Measurements from ENCODE around the gene KDM6A.
A peak's percentile ranks its signal among the peaks of the same experiment; 100 is the strongest.
"Not testable (repeated sequence)": the region's sequence is repeated elsewhere in the genome, so short reads cannot be mapped to it uniquely, and the experiment has no call there.

The KDM6A gene

GRCh38 chrX:44872821-44873414, at the start of gene KDM6A:
KDM6A (plus strand) TSS chrX:44873188; CDS start chrX:44873552, 364 bp downstream.
- DNase-seq = peak; percentile 87

GRCh38 chrX:44823193-44823592, 49.8 kb upstream of the KDM6A start:
- not testable (repeated sequence) for DNase-seq

- DNase-seq = no peak
These were observed 44.9 kb upstream of the KDM6A start for GRCh38 chrX:44828008-44828605.

GRCh38 chrX:44829832-44830231, 43.2 kb upstream of the KDM6A start:
- DNase-seq = no peak

GRCh38 chrX:44842550-44843317, 30.3 kb upstream of the KDM6A start:
- DNase-seq = no peak

- DNase-seq = no peak
These were observed 29.7 kb upstream of the KDM6A start for GRCh38 chrX:44843318-44843702.

GRCh38 chrX:44843753-44844152, 29.2 kb upstream of the KDM6A start, which contains the start of gene DUSP21:
DUSP21 (plus strand) TSS chrX:44844021; CDS start chrX:44844133, 112 bp downstream.
- no peak for DNase-seq

DNA sequence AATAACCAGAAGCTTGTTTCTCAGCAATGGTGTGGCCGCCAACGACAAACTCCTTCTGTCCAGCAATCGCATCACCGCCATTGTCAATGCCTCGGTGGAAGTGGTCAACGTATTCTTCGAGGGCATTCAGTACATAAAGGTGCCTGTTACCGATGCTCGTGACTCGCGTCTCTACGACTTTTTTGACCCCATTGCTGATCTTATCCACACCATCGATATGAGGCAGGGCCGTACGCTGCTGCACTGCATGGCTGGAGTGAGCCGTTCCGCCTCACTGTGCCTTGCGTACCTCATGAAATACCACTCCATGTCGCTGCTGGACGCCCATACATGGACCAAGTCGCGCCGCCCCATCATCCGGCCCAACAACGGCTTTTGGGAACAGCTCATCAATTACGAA, 28.8 kb upstream of the KDM6A start:
- no peak for DNase-seq

- not testable (repeated sequence) for DNase-seq
These were observed 22.1 kb upstream of the KDM6A start for GRCh38 chrX:44850891-44851290.

- DNase-seq = no peak
These were observed 1.8 kb upstream of the KDM6A start for GRCh38 chrX:44871114-44871645.

- DNase-seq = no peak
These were observed 812 bp upstream of the KDM6A start for GRCh38 chrX:44871931-44872820.

DNA sequence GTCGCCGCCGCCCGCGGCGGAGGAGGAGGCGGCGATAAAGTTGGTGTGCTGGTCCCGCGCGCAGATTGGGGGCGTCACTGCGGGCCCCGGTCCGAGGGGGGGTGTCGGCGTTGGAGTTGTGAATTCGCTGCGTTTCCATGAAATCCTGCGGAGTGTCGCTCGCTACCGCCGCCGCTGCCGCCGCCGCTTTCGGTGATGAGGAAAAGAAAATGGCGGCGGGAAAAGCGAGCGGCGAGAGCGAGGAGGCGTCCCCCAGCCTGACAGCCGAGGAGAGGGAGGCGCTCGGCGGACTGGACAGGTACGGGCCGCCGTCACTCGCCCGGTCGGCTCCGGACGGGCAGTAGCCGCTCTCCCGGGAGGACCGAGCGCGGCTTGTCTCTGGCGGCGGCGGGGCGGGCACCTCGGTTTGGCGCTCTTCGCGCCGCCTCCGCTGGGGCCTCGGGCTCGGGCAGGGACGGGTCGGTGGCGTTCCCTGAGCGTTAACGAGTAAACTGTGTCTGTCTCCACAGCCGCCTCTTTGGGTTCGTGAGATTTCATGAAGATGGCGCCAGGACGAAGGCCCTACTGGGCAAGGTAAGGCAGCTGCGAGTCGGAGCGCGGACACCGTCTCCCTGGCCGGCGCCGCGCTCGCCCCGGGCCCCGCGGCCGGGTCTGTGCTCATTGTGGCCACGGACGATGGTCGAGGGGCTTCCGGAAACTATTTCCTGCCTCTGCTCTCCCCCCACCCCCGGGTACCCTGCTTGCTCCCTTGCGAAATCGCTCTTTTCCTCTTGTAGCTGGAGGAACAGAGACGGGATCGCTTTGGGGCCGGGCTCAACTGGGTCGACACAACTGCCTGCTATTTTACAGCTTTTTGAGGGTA, 658 bp downstream of the KDM6A start:
- DNase-seq = peak; percentile 26

DNA sequence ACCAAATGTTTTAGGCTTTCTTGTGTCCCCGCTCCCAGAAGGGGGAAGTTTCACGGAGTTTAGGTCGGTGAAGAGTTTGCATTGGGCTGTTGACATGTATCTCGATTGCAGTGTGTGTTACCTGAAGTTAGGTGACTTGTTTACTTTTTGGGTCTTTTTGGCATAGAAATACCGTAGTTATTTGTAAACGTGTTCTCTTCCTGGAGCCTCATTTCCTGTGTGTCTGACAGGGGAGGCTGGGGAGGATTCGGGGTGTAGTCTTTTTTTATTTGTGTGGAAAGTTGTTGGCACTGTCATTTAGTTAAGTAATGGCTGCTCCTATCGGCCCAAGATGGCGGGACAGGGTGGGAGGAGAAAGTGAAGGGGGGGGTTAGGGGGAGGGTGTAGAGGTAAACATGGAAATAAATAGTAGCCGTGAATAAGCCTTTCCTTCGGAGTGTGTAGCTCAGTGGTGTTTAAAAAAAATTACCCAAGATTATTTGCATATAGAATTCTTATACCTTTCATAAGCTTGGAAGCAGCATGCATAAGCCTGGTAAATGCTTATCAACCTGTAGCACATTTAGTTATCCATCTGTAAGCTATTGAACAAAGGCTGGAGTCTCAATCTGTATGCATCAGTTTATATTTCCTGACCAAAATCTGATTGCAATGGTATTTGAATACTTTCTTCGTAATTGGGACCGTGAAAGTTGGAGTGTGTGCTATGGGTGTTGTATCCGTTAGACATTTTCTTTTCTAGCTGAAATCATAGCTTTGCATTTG, 1.6 kb downstream of the KDM6A start:
- no peak for DNase-seq

DNA sequence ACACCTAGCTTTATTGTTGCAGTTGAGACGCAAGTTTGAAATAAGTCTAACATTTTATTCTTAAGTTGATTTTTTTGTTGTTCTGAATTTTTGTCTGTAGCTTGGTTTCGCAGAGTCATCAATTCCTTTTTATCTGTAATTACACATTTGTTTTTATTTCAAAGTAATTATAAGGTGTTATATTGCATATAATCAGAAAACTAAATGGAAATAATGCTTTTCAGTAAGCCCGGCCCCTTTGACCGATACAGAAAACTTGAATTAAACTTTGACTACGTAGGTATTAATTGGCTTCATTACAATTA, 2.1 kb downstream of the KDM6A start:
- no peak for DNase-seq

GRCh38 chrX:44876086-44876485, 3.1 kb downstream of the KDM6A start:
- no peak for DNase-seq

DNA sequence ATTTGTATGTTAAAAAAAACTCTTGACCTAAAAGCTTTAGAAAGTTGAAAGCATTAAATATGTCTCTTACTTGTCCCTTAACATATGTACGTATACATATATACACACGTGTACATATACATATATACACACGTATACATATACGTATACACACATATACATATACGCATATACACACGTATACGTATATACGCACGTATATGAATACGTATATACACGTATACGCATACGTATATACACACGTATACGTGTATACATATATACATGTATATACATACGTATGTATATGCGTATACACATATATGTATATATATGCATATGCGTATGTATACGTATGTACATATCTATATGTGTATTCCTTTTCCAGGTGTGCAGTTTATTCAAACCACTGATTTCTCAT, 3.8 kb downstream of the KDM6A start:
- DNase-seq = no peak

GRCh38 chrX:44878780-44879179, 5.8 kb downstream of the KDM6A start:
- DNase-seq = no peak

DNA sequence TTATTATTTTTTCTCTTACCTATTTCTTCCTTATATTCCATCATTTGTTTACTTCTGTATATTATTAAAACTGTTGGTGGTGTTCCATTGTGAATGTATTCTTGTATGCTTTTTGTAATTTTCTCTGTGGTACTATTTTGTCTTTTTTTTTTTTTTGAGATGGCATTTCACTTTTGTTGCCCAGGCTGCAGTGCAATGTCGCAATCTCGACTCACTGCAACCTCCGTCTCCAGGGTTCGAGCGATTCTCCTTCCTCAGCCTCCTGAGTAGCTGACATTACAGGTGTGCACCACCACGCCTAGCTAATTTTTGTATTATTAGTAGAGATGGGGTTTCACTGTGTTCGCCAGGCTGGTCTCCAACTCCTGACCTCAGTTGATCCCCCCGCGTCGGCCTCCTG, 8.6 kb downstream of the KDM6A start:
- no peak for DNase-seq

DNA sequence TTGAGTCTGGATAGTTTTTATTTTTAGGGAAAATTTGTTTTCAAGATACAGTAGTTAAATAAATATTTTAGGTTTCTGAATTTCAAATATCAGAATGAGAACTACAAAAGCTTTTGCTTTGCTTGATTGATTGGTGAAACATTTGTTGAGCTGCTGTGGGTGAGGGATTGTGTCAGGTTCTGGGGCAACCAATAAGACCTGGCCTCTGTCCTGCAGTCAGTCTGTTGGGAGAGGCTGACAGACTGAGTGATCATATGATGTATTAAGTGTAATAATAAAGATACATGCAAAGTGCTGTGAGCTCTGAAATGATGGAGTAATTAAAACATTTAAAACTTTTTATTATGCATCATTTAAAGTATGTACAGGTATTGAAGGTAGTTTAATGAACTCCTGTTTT, 9.6 kb downstream of the KDM6A start:
- no peak for DNase-seq

DNA sequence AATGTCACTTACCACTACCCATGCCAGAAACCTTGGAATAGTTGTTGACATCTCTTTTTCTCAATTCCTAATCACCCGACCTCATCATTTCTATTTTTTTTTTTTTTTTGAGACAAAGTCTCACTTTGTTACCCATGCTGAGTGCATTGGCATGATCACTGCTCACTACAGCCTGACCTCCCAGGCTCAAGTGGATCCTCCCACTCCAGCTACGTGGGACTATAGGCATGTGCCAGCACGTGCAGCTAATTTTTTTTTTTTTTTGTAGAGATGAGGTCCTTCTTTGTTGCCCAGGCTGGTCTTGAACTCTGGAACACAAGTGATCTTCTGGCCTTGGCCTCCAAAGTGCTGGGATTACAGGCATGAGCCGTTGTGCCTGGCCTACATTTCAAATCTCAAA, 12.0 kb downstream of the KDM6A start:
- DNase-seq = no peak

- DNase-seq = peak; percentile 41
These were observed 16.8 kb downstream of the KDM6A start for GRCh38 chrX:44889824-44890223.

All from GF-D8 (cell line).